ENCODE data around the gene SEMA6B. TPM values are rescaled to one million over a fixed set of nuclear protein-coding genes. Genes with fewer than 3 reads are reported as not detected.

The SEMA6B gene
- polyA plus RNA-seq, 1 donor from 2014 or later: 21.6 TPM

DNA sequence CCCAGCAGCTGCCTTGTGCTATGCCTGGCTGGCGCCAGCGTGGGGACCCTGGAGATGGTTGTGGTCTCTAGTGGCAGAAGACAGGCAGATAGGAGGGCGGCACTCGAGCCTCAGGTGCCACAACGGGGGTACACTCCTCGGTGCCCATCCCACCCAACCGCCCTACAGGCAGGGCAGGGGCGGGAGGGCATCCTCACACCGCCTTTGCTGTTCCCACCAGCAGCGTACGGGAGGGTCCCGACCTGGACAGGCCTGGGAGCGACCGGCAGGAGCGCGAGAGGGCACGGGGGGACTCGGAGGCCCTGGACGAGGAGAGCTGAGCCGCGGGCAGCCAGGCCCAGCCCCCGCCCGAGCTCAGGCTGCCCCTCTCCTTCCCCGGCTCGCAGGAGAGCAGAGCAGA lies 57.8 kb downstream of the SEMA6B start:
- TF ChIP-seq TAF1 (IDR thresholded peaks at IDR 0.05; ENCODE audit: low read depth): no peak
- TF ChIP-seq, protein P1, sequence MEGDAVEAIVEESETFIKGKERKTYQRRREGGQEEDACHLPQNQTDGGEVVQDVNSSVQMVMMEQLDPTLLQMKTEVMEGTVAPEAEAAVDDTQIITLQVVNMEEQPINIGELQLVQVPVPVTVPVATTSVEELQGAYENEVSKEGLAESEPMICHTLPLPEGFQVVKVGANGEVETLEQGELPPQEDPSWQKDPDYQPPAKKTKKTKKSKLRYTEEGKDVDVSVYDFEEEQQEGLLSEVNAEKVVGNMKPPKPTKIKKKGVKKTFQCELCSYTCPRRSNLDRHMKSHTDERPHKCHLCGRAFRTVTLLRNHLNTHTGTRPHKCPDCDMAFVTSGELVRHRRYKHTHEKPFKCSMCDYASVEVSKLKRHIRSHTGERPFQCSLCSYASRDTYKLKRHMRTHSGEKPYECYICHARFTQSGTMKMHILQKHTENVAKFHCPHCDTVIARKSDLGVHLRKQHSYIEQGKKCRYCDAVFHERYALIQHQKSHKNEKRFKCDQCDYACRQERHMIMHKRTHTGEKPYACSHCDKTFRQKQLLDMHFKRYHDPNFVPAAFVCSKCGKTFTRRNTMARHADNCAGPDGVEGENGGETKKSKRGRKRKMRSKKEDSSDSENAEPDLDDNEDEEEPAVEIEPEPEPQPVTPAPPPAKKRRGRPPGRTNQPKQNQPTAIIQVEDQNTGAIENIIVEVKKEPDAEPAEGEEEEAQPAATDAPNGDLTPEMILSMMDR (IDR thresholded peaks at IDR 0.05; ENCODE audit: poor library complexity, severe bottlenecking): no peak
- no peak for TF ChIP-seq RAD21 (conservative IDR thresholded peaks at IDR 0.05)
- no peak for TF ChIP-seq POLR2AphosphoS5 (IDR thresholded peaks at IDR 0.05)
- TF ChIP-seq EZH2 (IDR thresholded peaks at IDR 0.05; ENCODE audit: borderline replicate concordance, insufficient read depth, low read length, poor library complexity, severe bottlenecking): no peak
- TF ChIP-seq EP300 (conservative IDR thresholded peaks at IDR 0.05; ENCODE audit: poor library complexity, severe bottlenecking): no peak
- TF ChIP-seq, protein P2, sequence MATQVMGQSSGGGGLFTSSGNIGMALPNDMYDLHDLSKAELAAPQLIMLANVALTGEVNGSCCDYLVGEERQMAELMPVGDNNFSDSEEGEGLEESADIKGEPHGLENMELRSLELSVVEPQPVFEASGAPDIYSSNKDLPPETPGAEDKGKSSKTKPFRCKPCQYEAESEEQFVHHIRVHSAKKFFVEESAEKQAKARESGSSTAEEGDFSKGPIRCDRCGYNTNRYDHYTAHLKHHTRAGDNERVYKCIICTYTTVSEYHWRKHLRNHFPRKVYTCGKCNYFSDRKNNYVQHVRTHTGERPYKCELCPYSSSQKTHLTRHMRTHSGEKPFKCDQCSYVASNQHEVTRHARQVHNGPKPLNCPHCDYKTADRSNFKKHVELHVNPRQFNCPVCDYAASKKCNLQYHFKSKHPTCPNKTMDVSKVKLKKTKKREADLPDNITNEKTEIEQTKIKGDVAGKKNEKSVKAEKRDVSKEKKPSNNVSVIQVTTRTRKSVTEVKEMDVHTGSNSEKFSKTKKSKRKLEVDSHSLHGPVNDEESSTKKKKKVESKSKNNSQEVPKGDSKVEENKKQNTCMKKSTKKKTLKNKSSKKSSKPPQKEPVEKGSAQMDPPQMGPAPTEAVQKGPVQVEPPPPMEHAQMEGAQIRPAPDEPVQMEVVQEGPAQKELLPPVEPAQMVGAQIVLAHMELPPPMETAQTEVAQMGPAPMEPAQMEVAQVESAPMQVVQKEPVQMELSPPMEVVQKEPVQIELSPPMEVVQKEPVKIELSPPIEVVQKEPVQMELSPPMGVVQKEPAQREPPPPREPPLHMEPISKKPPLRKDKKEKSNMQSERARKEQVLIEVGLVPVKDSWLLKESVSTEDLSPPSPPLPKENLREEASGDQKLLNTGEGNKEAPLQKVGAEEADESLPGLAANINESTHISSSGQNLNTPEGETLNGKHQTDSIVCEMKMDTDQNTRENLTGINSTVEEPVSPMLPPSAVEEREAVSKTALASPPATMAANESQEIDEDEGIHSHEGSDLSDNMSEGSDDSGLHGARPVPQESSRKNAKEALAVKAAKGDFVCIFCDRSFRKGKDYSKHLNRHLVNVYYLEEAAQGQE (IDR thresholded peaks at IDR 0.05; ENCODE audit: borderline replicate concordance): no peak
- TF ChIP-seq MXI1 (conservative IDR thresholded peaks at IDR 0.05; ENCODE audit: poor library complexity, severe bottlenecking): no peak
- no peak for TF ChIP-seq SMC3 (conservative IDR thresholded peaks at IDR 0.05; ENCODE audit: poor library complexity)
- Histone ChIP-seq H3K9ac (ENCODE audit: low read length) (no peak overlapping the region), H3K4me2 (ENCODE audit: low read length) (no peak overlapping the region), H4K20me1 (ENCODE audit: insufficient read depth) (no peaks in the 10 kb centered on the region), H3K9me2 (ENCODE audit: insufficient read depth, low read length) (no peaks in the 10 kb centered on the region), H3K79me2 (replicated peaks; ENCODE audit: insufficient read depth, low read length) (no peaks in the 10 kb centered on the region), H3F3A (ENCODE audit: insufficient read depth, low read length, poor library complexity, severe bottlenecking) (no peaks in the 10 kb centered on the region), H3K36me3 (ENCODE audit: insufficient read depth, low read length) (no peaks in the 10 kb centered on the region), H2AFZ (ENCODE audit: low read depth, low read length) (no peak overlapping the region), H3K27ac (ENCODE audit: low read length) (no peak overlapping the region), H3K27me3 (ENCODE audit: insufficient read depth, low read depth, low read length) (no peaks in the 10 kb centered on the region), H3K4me3 (ENCODE audit: low read length) (no peak overlapping the region), H3K9me3 (ENCODE audit: low read length) (no peaks in the 10 kb centered on the region)

DNA sequence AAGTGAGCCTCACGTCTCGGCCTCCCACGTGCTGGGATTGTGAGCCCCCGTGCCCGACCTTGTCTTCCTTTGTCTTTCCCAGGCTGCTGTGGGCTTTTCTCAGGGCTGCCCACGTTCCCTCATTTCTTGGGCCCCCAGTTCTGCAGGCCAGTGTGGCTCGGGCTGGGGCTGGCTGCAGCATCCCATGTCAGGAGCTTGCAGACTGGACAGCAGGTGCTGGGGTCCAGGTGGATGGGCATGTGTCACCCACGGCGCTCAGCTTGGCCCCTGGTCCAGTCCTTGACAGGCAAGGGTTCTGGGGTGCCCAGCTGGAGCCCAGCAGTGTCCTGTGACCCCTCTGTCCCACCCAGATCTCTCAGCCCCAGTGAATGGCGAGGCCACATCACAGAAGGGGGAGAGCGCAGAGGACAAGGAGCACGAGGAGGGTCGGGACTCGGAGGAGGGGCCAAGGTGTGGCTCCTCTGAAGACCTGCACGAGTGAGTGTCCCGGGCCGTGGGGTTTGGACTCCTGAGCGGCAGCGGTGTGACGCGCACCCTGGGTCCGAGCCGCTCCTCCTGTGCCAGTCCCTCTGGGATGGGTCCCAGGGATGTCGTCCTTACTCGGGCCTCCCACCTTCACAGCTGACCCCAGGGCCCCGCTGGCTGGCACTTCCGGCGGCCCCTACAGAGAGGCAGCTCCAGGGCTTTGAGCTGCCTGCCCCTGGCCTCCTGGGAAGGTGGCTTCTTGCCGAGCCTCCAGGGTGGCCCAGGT lies 58.5 kb downstream of the SEMA6B start:
- no peak overlapping the region for H3K9ac ChIP-seq (ENCODE audit: low read length)
- H3F3A ChIP-seq (ENCODE audit: insufficient read depth, low read length, poor library complexity, severe bottlenecking): no peaks in the 10 kb centered on the region
- H3K4me3 ChIP-seq (ENCODE audit: low read length): no peak overlapping the region
- no peaks in the 10 kb centered on the region for H4K20me1 ChIP-seq (ENCODE audit: insufficient read depth)
- no peak overlapping the region for H2AFZ ChIP-seq (ENCODE audit: low read depth, low read length)
- H3K9me2 ChIP-seq (ENCODE audit: insufficient read depth, low read length): no peaks in the 10 kb centered on the region
- H3K79me2 ChIP-seq (replicated peaks; ENCODE audit: insufficient read depth, low read length): no peaks in the 10 kb centered on the region
- no peak overlapping the region for H3K27ac ChIP-seq (ENCODE audit: low read length)
- no peaks in the 10 kb centered on the region for H3K9me3 ChIP-seq (ENCODE audit: low read length)
- no peaks in the 10 kb centered on the region for H3K36me3 ChIP-seq (ENCODE audit: insufficient read depth, low read length)
- TF ChIP-seq EZH2 (IDR thresholded peaks at IDR 0.05; ENCODE audit: borderline replicate concordance, insufficient read depth, low read length, poor library complexity, severe bottlenecking) (no peak), TAF1 (IDR thresholded peaks at IDR 0.05; ENCODE audit: low read depth) (no peak), MXI1 (conservative IDR thresholded peaks at IDR 0.05; ENCODE audit: poor library complexity, severe bottlenecking) (no peak), EP300 (conservative IDR thresholded peaks at IDR 0.05; ENCODE audit: poor library complexity, severe bottlenecking) (no peak), RAD21 (conservative IDR thresholded peaks at IDR 0.05) (no peak), POLR2AphosphoS5 (IDR thresholded peaks at IDR 0.05) (no peak), SMC3 (conservative IDR thresholded peaks at IDR 0.05; ENCODE audit: poor library complexity) (no peak)
- TF ChIP-seq, protein P2 (IDR thresholded peaks at IDR 0.05; ENCODE audit: borderline replicate concordance): no peak
- TF ChIP-seq, protein P1 (IDR thresholded peaks at IDR 0.05; ENCODE audit: poor library complexity, severe bottlenecking): no peak
- H3K4me2 ChIP-seq (ENCODE audit: low read length): no peak overlapping the region
- H3K27me3 ChIP-seq (ENCODE audit: insufficient read depth, low read depth, low read length): no peaks in the 10 kb centered on the region

All from neural cell (in vitro differentiated cells).